Mammary epithelial cell (primary cell): Measurements from ENCODE around the gene LRRC53.

Experiments
- CTCF ChIP-seq, 2 donors: IDR thresholded peaks in 1 of 2; conservative IDR thresholded peaks in 1 of 2; 2 replicates each; pipeline ENCODE4 v1.5.1; 2011 to 2012; ENCODE audit warnings: inconsistent platforms in 2 of 2, low read length in 2 of 2, mild to moderate bottlenecking in 2 of 2, control low read depth in 1 of 2, low read depth in 1 of 2; ENCODE audit not compliant: insufficient read depth in 1 of 2; ENCODE audit errors: extremely low read depth in 1 of 2
- EZH2 ChIP-seq: IDR thresholded peaks from 2 replicates; pipeline ENCODE4 v1.6.1; 2012; ENCODE audit warnings: low read length, inconsistent platforms, borderline replicate concordance

GRCh38 chr1:74432325-74432724 lies 80.1 kb downstream of the LRRC53 start:
- no peak for TF ChIP-seq CTCF (conservative IDR thresholded peaks at IDR 0.05 in 1 of 2, IDR thresholded peaks at IDR 0.05 in 1 of 2; ENCODE audit: extremely low read depth in 1 of 2, insufficient read depth in 1 of 2, low read depth in 1 of 2, low read length in 2 of 2)
- TF ChIP-seq EZH2 = no peak
